Loucy (cell line): Measurements from ENCODE around the gene MAST4.
A peak's percentile ranks its signal among the peaks of the same experiment; 100 is the strongest.

Source experiments
- H2AFZ ChIP-seq: fragments of 200-600 bp; sonication (generic); 2 replicates; pipeline ENCODE4 v1.6.0; 2016; ENCODE audit warnings: antibody characterized with exemption, mild to moderate bottlenecking, low read length, moderate library complexity
- H3F3A ChIP-seq: fragments of 200-600 bp; 2 replicates; pipeline ENCODE4 v1.6.0; 2016; ENCODE audit warnings: antibody characterized with exemption, low read depth, mild to moderate bottlenecking
- H3K27me3 ChIP-seq: fragments of 200-600 bp; sonication (generic); 2 replicates; pipeline ENCODE4 v1.6.1; 2014; ENCODE audit warnings: low read length, mild to moderate bottlenecking; ENCODE audit not compliant: insufficient read depth, poor library complexity, severe bottlenecking
- H3K36me3 ChIP-seq: fragments of 200-600 bp; sonication (generic); 2 replicates; pipeline ENCODE4 v1.6.1; 2016; ENCODE audit warnings: low read length; ENCODE audit not compliant: insufficient read depth
- H3K4me1 ChIP-seq: fragments of 200-600 bp; sonication (generic); 2 replicates; pipeline ENCODE4 v1.5.1; 2014; ENCODE audit warnings: low read length, mild to moderate bottlenecking; ENCODE audit not compliant: insufficient read depth, poor library complexity, severe bottlenecking
- H3K4me2 ChIP-seq: fragments of 200-600 bp; sonication (generic); 2 replicates; pipeline ENCODE4 v1.6.0; 2014; ENCODE audit warnings: antibody characterized with exemption, low read length, low read depth, mild to moderate bottlenecking; ENCODE audit not compliant: poor library complexity, severe bottlenecking
- H3K4me3 ChIP-seq: fragments of 200-600 bp; sonication (generic); 2 replicates; pipeline ENCODE4 v1.5.1; 2014; ENCODE audit warnings: low read length, mild to moderate bottlenecking, mixed read lengths; ENCODE audit not compliant: poor library complexity, severe bottlenecking
- H3K79me2 ChIP-seq: fragments of 200-600 bp; sonication (generic); 2 replicates; pipeline ENCODE4 v1.6.1; 2014; ENCODE audit warnings: low read length; ENCODE audit not compliant: insufficient read depth
- H3K9ac ChIP-seq: fragments of 200-600 bp; sonication (generic); 2 replicates; pipeline ENCODE4 v1.6.0; 2014; ENCODE audit warnings: mild to moderate bottlenecking, low read depth, low read length, moderate library complexity; ENCODE audit not compliant: poor library complexity, severe bottlenecking
- H3K9me2 ChIP-seq: fragments of 200-600 bp; sonication (generic); replicated peaks from 2 replicates; pipeline ENCODE4 v1.6.1; 2016; ENCODE audit warnings: low read depth, low read length, mixed read lengths
- H3K9me3 ChIP-seq: fragments of 200-600 bp; sonication (generic); 2 replicates; pipeline ENCODE4 v1.6.1; 2014; ENCODE audit warnings: mild to moderate bottlenecking, antibody characterized with exemption, low read length, low read depth; ENCODE audit not compliant: insufficient read depth
- H4K20me1 ChIP-seq: fragments of 200-600 bp; sonication (generic); 2 replicates; pipeline ENCODE4 v1.6.0; 2014; ENCODE audit warnings: antibody characterized with exemption, low read length, mild to moderate bottlenecking; ENCODE audit not compliant: insufficient read depth, poor library complexity, severe bottlenecking
- CTCF ChIP-seq: fragments of 200-600 bp; sonication (generic); conservative IDR thresholded peaks from 2 replicates; pipeline ENCODE4 v1.5.1; 2014; ENCODE audit warnings: mild to moderate bottlenecking, antibody characterized with exemption, low read length
- EZH2phosphoT487 ChIP-seq: fragments of 200-600 bp; IDR thresholded peaks from 2 replicates; pipeline ENCODE4 v1.6.1; 2018; ENCODE audit warnings: antibody characterized with exemption, mild to moderate bottlenecking, moderate library complexity, borderline replicate concordance

Gene MAST4

GRCh38 chr5:67211926-67212325 lies 615.7 kb downstream of the MAST4 start:
- H3K36me3 ChIP-seq, result no peaks in the 10 kb centered on the region
- peaks cover 36% of the 10 kb centered on the region for H3K4me1 ChIP-seq
- H3K4me3 ChIP-seq, result no peak overlapping the region
- no peaks in the 10 kb centered on the region for H3K9me2 ChIP-seq
- H3K9me3 ChIP-seq, result no peaks in the 10 kb centered on the region
- H4K20me1 ChIP-seq, result no peaks in the 10 kb centered on the region
- no peak overlapping the region for H3K4me2 ChIP-seq
- no peak overlapping the region for H2AFZ ChIP-seq
- no peaks in the 10 kb centered on the region for H3K27me3 ChIP-seq
- TF ChIP-seq CTCF (no peak), EZH2phosphoT487 (no peak)
- H3K9ac ChIP-seq, result no peak overlapping the region
- H3F3A ChIP-seq, result no peaks in the 10 kb centered on the region
- H3K79me2 ChIP-seq, result no peaks in the 10 kb centered on the region

GRCh38 chr5:67214036-67214435 lies 617.8 kb downstream of the MAST4 start:
- Histone ChIP-seq H3K4me3 (no peak overlapping the region), H4K20me1 (no peaks in the 10 kb centered on the region)
- no peak for TF ChIP-seq EZH2phosphoT487
- TF ChIP-seq CTCF, result no peak

GRCh38 chr5:67214707-67215447 lies 618.7 kb downstream of the MAST4 start:
- TF ChIP-seq EZH2phosphoT487, result no peak
- TF ChIP-seq CTCF, result no peak
- Histone ChIP-seq H3K9ac (peak overlapping the region; percentile 38), H3K4me1 (peaks cover 20% of the 10 kb centered on the region), H3K4me2 (peak overlapping the region; percentile 73), H3K9me3 (no peaks in the 10 kb centered on the region), H3K36me3 (no peaks in the 10 kb centered on the region), H3K79me2 (no peaks in the 10 kb centered on the region), H3K9me2 (no peaks in the 10 kb centered on the region), H2AFZ (peak overlapping the region; percentile 82), H4K20me1 (no peaks in the 10 kb centered on the region), H3K27me3 (no peaks in the 10 kb centered on the region), H3K4me3 (no peak overlapping the region), H3F3A (no peaks in the 10 kb centered on the region)

More at GRCh38 chr5:67214036-67214435, 617.8 kb downstream of the MAST4 start:
- Histone ChIP-seq H3K9me2 (no peaks in the 10 kb centered on the region), H3K79me2 (no peaks in the 10 kb centered on the region), H3K4me2 (no peak overlapping the region), H3K4me1 (peaks cover 21% of the 10 kb centered on the region), H2AFZ (no peak overlapping the region), H3K9ac (no peak overlapping the region), H3K36me3 (no peaks in the 10 kb centered on the region), H3F3A (no peaks in the 10 kb centered on the region), H3K9me3 (no peaks in the 10 kb centered on the region), H3K27me3 (no peaks in the 10 kb centered on the region)
